HepG2 (cell line): Measurements from ENCODE around the gene PLK5. TPM values are rescaled to one million over a fixed set of nuclear protein-coding genes. Genes with fewer than 3 reads are reported as not detected.

Experiments
- ATAC-seq: fragments of 200-7000 bp; cut with Tn5 transposase; 3 replicates; pipeline ENCODE4 v1.9.1; 2020; ENCODE audit warnings: mild to moderate bottlenecking, moderate library complexity
- BruUV-seq: library from RNA; stranded (reverse); fragments of 400-500 nt; replicated peaks from 2 replicates; lab custom pipeline; 2021; lab: Mats Ljungman, UMichigan
- CTCF ChIA-PET: fragments of 300-600 bp; formaldehyde crosslinking; extraction: SDS; loops from one replicate; lab custom pipeline; 2021; ENCODE audit warnings: low total read pairs, inconsistent platforms, low intra/inter-chr PET ratio; lab: Yijun Ruan, JAX
- POLR2A ChIA-PET: fragments of 350-600 bp; sonication (Branson Sonifier 250); formaldehyde crosslinking; loops from one replicate; lab custom pipeline; 2020; ENCODE audit warnings: antibody characterized with exemption, inconsistent platforms; lab: Yijun Ruan, JAX
- DNase-seq: peaks from one replicate; pipeline ENCODE4 v3.0.0-alpha.2; 2015; ENCODE audit warnings: low spot score
- FAIRE-seq: peaks from 3 replicates; lab custom pipeline; 2011; peaks lifted over from hg19 to GRCh38; lab: Jason Lieb, UNC
- H2AFZ ChIP-seq: one replicate; pipeline ENCODE4 v1.6.1; 2011; ENCODE audit warnings: low read length, inconsistent platforms
- H3K27ac ChIP-seq: fragments of 300-600 bp; 3 replicates; pipeline ENCODE4 v1.8.0; 2011; ENCODE audit warnings: mixed run types, mild to moderate bottlenecking, mixed read lengths, low read length, inconsistent platforms; ENCODE audit not compliant: insufficient read depth; ENCODE audit errors: extremely low read length
- H3K27me3 ChIP-seq, 2 experiments: fragments of 200-600 bp in 1 of 2; 2 replicates in 1 of 2; 3 replicates in 1 of 2; pipeline versions ENCODE4 v1.6.0 to v1.8.0; 2011; ENCODE audit warnings: low read length in 2 of 2, mild to moderate bottlenecking in 2 of 2, moderate library complexity in 2 of 2, inconsistent platforms in 1 of 2; ENCODE audit not compliant: insufficient read depth in 2 of 2, control insufficient read depth in 1 of 2
- H3K36me3 ChIP-seq, 2 experiments: fragments of 200-600 bp in 1 of 2; replicated peaks in 1 of 2; 2 replicates in 1 of 2; 3 replicates in 1 of 2; pipeline versions ENCODE4 v1.5.1 to v1.8.0; 2011; ENCODE audit warnings: low read length in 2 of 2, inconsistent platforms in 1 of 2; ENCODE audit not compliant: insufficient read depth in 2 of 2, control insufficient read depth in 1 of 2
- H3K4me1 ChIP-seq: 2 replicates; pipeline ENCODE4 v1.5.1; 2012; ENCODE audit warnings: low read length, inconsistent platforms; ENCODE audit not compliant: insufficient read depth
- H3K4me2 ChIP-seq: 2 replicates; pipeline ENCODE4 v1.6.0; 2011; ENCODE audit warnings: low read depth, low read length, inconsistent platforms
- H3K4me3 ChIP-seq, 3 experiments: fragments of 200-600 bp in 1 of 3; sonication (generic), shearing (Covaris generic) in 1 of 3; replicated peaks in 1 of 3; 2 replicates each; pipeline ENCODE4 v1.5.1; 2011 to 2016; ENCODE audit warnings: low read length in 3 of 3, inconsistent platforms in 2 of 3, low read depth in 2 of 3, mild to moderate bottlenecking in 2 of 3, control low read depth in 1 of 3, mixed read lengths in 1 of 3; ENCODE audit not compliant: insufficient read depth in 1 of 3
- H3K79me2 ChIP-seq: one replicate; pipeline ENCODE4 v1.6.1; 2011; ENCODE audit warnings: low read length, inconsistent platforms; ENCODE audit not compliant: insufficient read depth
- H3K9ac ChIP-seq: 2 replicates; pipeline ENCODE4 v1.6.0; 2011; ENCODE audit warnings: mild to moderate bottlenecking, low read depth, low read length, inconsistent platforms; ENCODE audit not compliant: insufficient read depth
- H3K9me3 ChIP-seq: 2 replicates; pipeline ENCODE4 v1.5.1; 2012; ENCODE audit warnings: mild to moderate bottlenecking, low read length
- H4K20me1 ChIP-seq: 2 replicates; pipeline ENCODE4 v1.6.0; 2011; ENCODE audit warnings: inconsistent platforms, mild to moderate bottlenecking, low read length, moderate library complexity; ENCODE audit not compliant: insufficient read depth
- NFKBIZ ChIP-seq: IDR thresholded peaks from 2 replicates; pipeline ENCODE4 v1.6.1; 2018; ENCODE audit warnings: missing genetic modification reagents, missing compliant biosample characterization
- NFYC ChIP-seq: IDR thresholded peaks from 2 replicates; pipeline ENCODE4 v1.6.1; 2016; ENCODE audit warnings: missing genetic modification reagents, missing compliant biosample characterization
- POGZ ChIP-seq: sonication (generic); formaldehyde crosslinking; IDR thresholded peaks from 2 replicates; pipeline ENCODE4 v1.4.0; 2020; ENCODE audit warnings: mild to moderate bottlenecking, missing genetic modification reagents
- SNAPC4 ChIP-seq: sonication (generic); formaldehyde crosslinking; IDR thresholded peaks from 2 replicates; pipeline ENCODE4 v1.4.0; 2020; ENCODE audit warnings: mild to moderate bottlenecking, missing genetic modification reagents
- TGIF2 ChIP-seq: IDR thresholded peaks from 2 replicates; pipeline ENCODE4 v1.6.1; 2016; ENCODE audit warnings: control low read depth, missing compliant biosample characterization
- ZFP41 ChIP-seq: sonication (generic); formaldehyde crosslinking; IDR thresholded peaks from 2 replicates; pipeline ENCODE4 v1.4.0; 2020; ENCODE audit warnings: mild to moderate bottlenecking, missing genetic modification reagents, borderline replicate concordance
- ZFY ChIP-seq: sonication (generic); formaldehyde crosslinking; IDR thresholded peaks from 2 replicates; pipeline ENCODE4 v1.4.0; 2020; ENCODE audit warnings: missing genetic modification reagents
- ZNF383 ChIP-seq: sonication (generic); formaldehyde crosslinking; IDR thresholded peaks from 2 replicates; pipeline ENCODE4 v1.4.0; 2020; ENCODE audit warnings: missing genetic modification reagents, mild to moderate bottlenecking, borderline replicate concordance
- ZNF773 ChIP-seq: sonication (generic); formaldehyde crosslinking; IDR thresholded peaks from 2 replicates; pipeline ENCODE4 v1.4.0; 2020; ENCODE audit warnings: missing genetic modification reagents, borderline replicate concordance
- ZSCAN31 ChIP-seq: sonication (generic); formaldehyde crosslinking; IDR thresholded peaks from 2 replicates; pipeline ENCODE4 v1.5.0; 2020; ENCODE audit warnings: low read depth, mild to moderate bottlenecking, missing genetic modification reagents
- WGBS: methylation state at CpG from one replicate; pipeline ENCODE4 v1.1.6; 2017; ENCODE audit warnings: low lambda C conversion rate; 5-methylcytosine and 5-hydroxymethylcytosine counted together
- in situ Hi-C: cut with HindIII; loops from 2 replicates; pipeline ENCODE4 v1.10.0; 2017; ENCODE audit warnings: low pct_unique_long_range_greater_than_20kb; ENCODE audit not compliant: extremely low pct_ligation_motif_present
- intact Hi-C: fragments of 100-400 bp; cut with micrococcal nuclease; formaldehyde crosslinking; loops from one replicate; pipeline ENCODE4 v1.10.0; 2022; ENCODE audit not compliant: unreplicated experiment
- polyA plus RNA-seq, 8 experiments: library from polyadenylated mRNA; depleted of rRNA in 3 of 8; stranded (reverse) in 7 of 8; unstranded in 1 of 8; fragments of >200 nt; fragmentation: Illumina TruSeq in 4 of 8; extraction: Trizol in 4 of 8; gene quantifications; 2 replicates each; pipeline versions ENCODE4 v1.2.1 to v1.2.3, GENCODE V29; 2011 to 2016; ENCODE audit warnings: low read depth in 4 of 8, missing spikeins in 1 of 8, mixed read lengths in 1 of 8; ENCODE audit not compliant: insufficient read depth in 1 of 8
- total RNA-seq, 5 experiments: library from RNA; depleted of rRNA; stranded (reverse); fragments of >200 nt; fragmentation: Illumina TruSeq; extraction: Trizol; gene quantifications; 2 replicates each; pipeline ENCODE4 v1.2.3, GENCODE V29; 2016; ENCODE audit warnings: low read depth in 1 of 5
- TF ChIP-seq, protein P1 (sequence below): sonication (generic); formaldehyde crosslinking; IDR thresholded peaks from 2 replicates; pipeline ENCODE4 v1.5.1; 2020; ENCODE audit warnings: mild to moderate bottlenecking, missing genetic modification reagents, borderline replicate concordance

Gene PLK5
- total and polyA plus RNA-seq, 2 of the 13 experiments (the other 11 are each of a cell fraction or from before 2014, with no cell fraction given): not detected

DNA sequence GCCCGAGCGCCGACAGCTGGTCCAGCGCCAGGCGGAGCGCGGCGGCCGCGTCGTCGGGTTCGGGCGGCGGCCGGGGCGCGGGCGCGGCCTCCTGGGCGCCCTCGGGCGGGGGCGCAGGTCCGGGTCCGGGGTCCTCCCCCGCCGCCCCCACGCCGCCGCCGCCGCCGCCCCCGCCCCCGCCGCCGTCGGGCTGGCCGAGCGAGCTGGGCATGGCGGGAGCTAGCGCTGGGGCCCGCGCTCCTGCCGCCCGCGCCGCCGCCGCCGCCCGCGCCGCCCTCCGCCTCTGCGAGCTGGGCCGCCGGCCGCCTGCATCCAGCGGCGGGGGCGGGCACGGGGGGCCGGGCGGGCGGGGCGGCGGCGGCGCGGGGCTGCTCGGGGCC, 44.0 kb downstream of the PLK5 start:
- TF ChIP-seq, protein P1, sequence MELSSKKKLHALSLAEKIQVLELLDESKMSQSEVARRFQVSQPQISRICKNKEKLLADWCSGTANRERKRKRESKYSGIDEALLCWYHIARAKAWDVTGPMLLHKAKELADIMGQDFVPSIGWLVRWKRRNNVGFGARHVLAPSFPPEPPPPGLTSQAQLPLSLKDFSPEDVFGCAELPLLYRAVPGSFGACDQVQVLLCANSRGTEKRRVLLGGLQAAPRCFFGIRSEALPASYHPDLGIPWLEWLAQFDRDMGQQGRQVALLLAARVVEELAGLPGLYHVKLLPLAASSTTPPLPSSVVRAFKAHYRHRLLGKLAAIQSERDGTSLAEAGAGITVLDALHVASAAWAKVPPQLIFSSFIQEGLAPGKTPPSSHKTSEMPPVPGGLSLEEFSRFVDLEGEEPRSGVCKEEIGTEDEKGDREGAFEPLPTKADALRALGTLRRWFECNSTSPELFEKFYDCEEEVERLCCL: no peak
- TF ChIP-seq ZFY (CRISPR knock-in tag) (no peak), ZSCAN31 (CRISPR knock-in tag) (no peak), NFKBIZ (CRISPR knock-in tag) (no peak), TGIF2 (CRISPR knock-in tag) (no peak), ZFP41 (CRISPR knock-in tag) (no peak), SNAPC4 (CRISPR knock-in tag) (no peak), NFYC (no peak), POGZ (no peak), ZNF773 (CRISPR knock-in tag) (no peak), ZNF383 (CRISPR knock-in tag) (no peak)
- TF ChIP-seq, all 625 proteins: peak for 0
- ChIA-PET POLR2A (no interaction called here), CTCF (no interaction called here)
- intact Hi-C loops: loop anchor here (2.0 kb wide), 1 partner anchor 21 kb away; no protein-coding TSS in a partner anchor
- Histone ChIP-seq H3K9ac (no peak overlapping the region), H3K27me3 (peaks cover 0 to 8% of the 10 kb centered on the region in 2 experiments; a peak in 2 of 5 replicates), H4K20me1 (0 out of 2 replicates have a peak, but pooled peaks cover 6% of the 10 kb centered on the region), H3K9me3 (no peaks in the 10 kb centered on the region), H2AFZ (no peak overlapping the region), H3K27ac (no peak overlapping the region), H3K4me2 (no peak overlapping the region), H3K4me1 (peaks cover 16% of the 10 kb centered on the region), H3K4me3 (peak overlapping the region in 2 of 3 experiments; percentile 75 to 81; a peak in 3 of 6 replicates), H3K36me3 (peaks cover 0 to 3% of the 10 kb centered on the region in 2 experiments; a peak in 3 of 5 replicates), H3K79me2 (peaks cover 11% of the 10 kb centered on the region)
- FAIRE-seq: no peak
- BruUV-seq: no TSS peak
- no peak for ATAC-seq
- in situ Hi-C loops: no loop called here
- no CpG with 5 or more reads among the region's 73 CpGs for whole genome bisulfite sequencing
- DNase-seq: no peak
